ENCODE results near the gene DCST1.

DNA sequence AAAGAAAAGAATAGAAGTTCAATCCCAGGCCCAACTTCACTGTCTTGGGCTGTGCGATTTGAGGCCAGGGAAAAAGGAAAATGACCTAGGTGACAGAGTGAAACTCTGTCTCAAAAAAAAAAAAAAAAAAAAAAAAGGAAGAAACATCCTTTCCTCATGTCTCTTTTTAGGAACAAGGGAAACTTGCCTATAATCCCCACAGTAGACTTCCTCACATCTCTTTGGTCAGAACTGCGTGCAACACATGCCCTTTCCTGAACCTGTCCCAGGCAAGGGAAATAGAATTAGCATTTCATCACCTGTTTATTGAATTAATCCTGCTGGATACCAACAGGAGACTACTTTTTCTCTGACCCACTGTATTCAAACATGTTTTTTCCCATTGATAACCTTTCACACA lies 2.3 kb downstream of the DCST1 start:
- TF ChIP-seq, protein P1, sequence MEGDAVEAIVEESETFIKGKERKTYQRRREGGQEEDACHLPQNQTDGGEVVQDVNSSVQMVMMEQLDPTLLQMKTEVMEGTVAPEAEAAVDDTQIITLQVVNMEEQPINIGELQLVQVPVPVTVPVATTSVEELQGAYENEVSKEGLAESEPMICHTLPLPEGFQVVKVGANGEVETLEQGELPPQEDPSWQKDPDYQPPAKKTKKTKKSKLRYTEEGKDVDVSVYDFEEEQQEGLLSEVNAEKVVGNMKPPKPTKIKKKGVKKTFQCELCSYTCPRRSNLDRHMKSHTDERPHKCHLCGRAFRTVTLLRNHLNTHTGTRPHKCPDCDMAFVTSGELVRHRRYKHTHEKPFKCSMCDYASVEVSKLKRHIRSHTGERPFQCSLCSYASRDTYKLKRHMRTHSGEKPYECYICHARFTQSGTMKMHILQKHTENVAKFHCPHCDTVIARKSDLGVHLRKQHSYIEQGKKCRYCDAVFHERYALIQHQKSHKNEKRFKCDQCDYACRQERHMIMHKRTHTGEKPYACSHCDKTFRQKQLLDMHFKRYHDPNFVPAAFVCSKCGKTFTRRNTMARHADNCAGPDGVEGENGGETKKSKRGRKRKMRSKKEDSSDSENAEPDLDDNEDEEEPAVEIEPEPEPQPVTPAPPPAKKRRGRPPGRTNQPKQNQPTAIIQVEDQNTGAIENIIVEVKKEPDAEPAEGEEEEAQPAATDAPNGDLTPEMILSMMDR (conservative IDR thresholded peaks at IDR 0.05; ENCODE audit: low read depth, low read length): no peak
- TF ChIP-seq EZH2phosphoT487 (IDR thresholded peaks at IDR 0.05; ENCODE audit: borderline replicate concordance, low read length): no peak
- no peak for TF ChIP-seq EZH2 (IDR thresholded peaks at IDR 0.05; ENCODE audit: low read length, unreplicated experiment)
